Activated effector memory CD4-positive, alpha-beta T cell treated with anti-CD3 and anti-CD28 coated beads, Interleukin-2, amount 50 U/mL, for 16 hours (primary cell): ENCODE data around the gene TOP2A.
A peak's percentile ranks its signal among the peaks of the same experiment; 100 is the strongest.

ENCODE experiments used
- DNase-seq: peaks from one replicate; pipeline ENCODE4 v3.0.0-alpha.2; 2020

TOP2A gene

GRCh38 chr17:40453881-40454612, 36.4 kb upstream of the TOP2A start:
- no peak for DNase-seq

DNA sequence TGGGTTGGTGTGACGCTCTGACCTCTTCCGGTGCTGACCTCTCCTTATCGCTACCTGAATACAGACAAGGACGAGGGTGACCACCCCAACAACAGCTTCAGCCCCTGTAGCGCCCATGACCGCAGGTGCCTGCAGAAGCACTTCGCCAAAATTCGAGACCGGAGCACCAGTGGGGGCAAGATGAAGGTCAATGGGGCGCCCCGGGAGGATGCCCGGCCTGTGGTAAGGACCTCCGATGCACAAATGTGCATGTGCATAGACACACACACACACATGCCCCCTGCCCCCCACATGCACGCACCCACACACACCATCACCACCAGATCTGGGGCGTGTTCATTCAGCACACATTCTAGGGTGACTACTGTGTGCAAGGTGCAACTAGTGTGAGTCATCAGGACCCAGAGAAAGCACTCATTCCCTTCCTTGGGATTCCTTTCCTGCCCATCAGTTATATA, 35.3 kb upstream of the TOP2A start:
- no peak for DNase-seq

DNA sequence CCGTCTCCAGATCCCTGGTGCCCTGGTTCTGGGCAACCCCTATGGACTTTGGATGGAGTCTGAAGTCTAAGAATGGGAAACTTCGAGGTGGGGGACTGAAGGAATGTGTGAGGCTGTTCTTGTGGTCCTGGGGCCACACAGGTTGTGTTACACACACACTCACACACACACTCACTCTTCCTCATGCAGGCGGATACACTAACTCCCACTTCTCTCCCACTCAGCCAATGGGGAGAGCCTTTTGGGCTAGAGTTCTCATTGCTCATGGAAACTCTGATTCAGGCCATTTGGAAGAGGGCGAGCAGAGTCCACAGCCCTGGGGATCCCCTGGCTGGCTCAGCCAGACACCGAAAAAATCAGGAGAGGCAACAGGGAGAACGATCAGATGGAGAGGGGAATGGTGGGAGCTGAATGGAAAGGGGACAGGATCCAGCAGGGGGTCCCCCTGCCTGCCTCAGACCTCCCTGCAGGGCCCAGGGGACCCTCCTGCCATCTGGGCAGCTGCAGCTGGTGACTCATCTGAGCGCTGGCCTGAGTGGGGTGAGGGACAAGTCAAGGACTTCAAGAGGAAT, 34.6 kb upstream of the TOP2A start:
- no peak for DNase-seq

DNA sequence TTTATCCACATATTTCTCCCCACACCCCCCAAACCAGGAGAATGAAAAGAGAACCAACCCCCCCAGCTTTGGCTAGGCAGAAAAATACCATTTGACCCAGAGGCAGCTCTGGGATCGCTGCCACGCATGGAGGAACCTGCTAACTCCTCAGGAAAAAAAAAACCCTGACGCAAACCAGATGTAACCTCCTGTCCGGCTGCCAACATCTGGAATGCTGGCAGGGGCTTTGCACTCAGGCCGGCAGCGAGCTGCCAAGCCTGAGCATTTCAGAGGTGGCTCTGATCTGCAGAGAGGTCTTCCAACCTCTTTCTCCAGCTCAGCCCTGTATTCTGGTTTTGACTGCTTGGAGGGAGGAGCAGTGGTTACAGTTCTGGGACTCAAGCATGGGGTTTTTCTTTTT, 33.7 kb upstream of the TOP2A start:
- DNase-seq = no peak

DNA sequence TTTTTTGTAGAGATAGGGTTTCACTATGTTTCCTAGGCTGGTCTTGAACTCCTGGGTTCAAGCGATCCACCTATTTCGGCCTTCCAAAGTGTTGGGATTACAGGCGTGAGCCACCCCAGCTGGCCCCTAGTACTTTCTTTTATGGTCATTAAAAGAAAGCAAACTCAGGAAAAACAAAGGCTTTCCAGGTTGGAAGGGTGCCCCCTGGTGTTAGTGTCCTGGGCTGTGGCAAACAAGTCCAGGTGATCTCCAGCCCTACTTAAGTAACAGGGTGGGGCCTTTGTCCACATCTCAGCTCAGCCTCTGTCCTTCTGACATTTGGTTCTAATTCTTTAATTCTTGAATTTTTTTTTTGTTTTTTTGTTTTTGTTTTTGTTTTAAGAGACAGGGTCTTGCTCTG, 32.5 kb upstream of the TOP2A start:
- DNase-seq = peak; percentile 79

DNA sequence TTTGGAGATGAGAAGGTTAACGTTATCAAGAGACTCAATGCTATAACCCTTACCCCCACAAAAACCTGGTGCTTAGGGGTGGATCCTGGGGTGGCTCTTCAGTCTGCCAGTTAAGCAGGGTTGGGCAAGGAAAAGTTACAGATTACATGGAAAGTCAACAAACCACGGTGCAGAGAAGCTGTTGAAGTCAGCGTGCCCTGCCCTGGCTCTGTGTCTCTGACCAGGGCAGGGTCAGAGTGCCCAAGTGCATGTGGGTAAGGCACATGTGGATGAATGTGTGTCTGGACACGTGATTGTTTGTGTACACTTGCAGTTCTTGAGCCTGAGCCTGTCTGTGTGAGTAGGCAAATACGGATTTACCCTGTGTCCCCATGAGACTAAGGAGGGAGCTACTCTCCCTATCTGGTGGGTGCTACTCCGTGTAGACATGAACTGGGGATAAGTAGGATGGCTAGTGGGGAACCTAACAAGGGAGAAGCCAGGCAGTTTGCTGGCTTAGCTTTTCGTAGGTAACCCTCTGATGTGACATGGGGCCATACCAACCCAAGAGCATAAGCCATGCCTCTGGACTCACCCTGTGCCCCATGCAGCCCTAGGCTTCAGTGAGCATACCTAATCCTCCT, 31.1 kb upstream of the TOP2A start:
- DNase-seq = no peak

DNA sequence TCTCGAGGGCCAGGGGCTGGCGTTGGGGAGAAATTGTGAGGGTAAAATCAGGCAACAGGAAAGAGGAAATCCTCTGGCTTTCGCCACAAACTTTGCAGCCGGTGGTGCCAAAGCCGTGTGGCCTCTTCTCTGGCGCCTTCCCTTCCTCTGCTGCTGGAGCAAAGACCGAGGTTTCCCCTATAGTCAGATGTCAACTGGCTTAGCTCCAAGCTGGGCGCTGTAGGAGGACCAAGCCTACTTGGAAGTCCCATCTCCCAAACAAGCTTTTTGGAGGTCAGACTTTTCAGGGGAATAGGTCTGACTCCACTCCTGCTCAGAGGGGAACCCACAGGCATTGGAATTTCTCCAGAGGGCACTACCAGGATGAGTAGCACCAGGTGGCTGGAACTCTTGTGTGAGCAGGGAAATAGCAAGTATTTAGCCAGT, 30.5 kb upstream of the TOP2A start:
- DNase-seq = no peak

- no peak for DNase-seq
These were observed 30.1 kb upstream of the TOP2A start for GRCh38 chr17:40447806-40448205.

- no peak for DNase-seq
These were observed 29.5 kb upstream of the TOP2A start for GRCh38 chr17:40447148-40447644.

DNA sequence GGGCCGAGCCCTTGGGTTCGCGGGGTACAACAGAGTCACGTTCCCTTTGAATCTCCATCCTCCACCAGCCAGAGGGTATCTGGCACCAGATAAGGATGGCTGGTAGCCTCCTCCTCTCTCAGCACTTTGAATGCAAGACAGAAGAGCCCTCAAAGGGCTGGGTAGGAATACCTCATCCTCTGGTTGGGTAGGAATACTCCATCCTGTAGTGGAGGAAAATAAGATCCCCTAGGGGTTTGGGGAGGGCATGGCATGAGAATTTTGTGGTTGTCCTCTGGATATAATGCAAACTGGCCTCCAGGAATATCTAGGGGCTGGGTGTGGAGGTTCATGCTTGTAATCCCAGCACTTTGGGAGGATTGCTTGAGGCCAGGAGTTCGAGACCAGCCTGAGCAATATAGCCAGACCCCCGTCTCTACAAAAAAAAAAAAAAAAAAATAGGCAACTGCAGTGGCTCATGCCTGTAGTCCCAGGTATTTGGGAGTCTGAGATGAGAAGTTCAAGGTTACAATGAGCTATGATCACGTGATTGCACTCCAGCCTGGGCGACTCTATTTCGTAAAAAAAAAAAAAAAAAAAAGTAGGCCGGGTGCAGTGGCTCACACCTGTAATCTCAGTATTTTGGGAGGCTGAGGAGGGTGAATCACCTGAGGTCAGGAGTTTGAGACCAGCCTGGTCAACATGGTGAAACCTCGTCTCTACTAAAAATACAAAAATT, 28.2 kb upstream of the TOP2A start:
- DNase-seq = no peak

DNA sequence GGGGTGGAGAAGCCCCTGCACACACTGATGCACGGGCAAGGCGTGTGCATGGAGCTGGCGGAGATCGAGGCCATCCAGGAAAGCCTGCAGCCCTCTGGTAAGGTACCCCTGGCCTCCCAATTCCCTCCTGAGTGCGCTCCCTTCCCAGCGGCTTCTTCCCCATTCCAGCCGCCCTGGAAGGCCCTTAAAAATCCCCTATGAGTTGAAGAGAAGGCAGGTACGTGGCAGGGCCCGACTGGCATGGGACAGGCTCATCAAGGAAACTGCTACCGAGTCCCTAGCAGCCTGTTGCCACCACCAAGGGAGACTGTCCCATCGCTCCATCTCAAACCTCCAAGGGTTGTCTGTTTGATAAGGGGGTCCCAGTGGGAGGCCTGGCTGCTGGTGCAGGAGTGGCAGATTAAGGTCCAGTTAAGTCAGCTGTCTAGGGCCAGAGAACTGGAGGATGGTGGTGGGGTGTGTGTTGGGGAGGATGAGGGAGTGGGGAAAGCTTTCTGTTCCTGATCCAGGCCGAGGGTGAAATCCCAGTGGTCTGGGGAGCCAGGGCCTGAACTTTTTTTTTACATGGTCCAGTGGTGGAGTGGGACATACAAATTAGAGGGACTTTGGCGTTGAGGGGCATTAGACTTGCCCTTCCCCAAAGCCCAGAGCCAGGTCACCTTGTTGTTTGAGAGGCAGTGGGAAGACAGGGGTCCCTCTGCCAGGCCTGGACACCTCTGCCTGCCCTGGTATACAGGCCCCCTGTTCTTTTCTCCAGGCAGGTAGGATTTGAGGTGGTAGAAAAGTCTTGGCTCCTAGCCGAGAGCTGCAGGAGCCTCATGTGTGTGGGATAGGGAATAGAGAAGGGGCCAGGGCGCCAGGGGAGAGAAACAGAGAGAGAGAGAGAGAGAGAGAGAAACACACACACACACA, 26.5 kb upstream of the TOP2A start:
- no peak for DNase-seq

GRCh38 chr17:40443196-40443987, 25.7 kb upstream of the TOP2A start, which contains the start of gene IGFBP4:
IGFBP4 (plus strand) TSS chr17:40443450; CDS start chr17:40443736, 286 bp downstream.
- peak; percentile 87 for DNase-seq

- no peak for DNase-seq
These were observed 24.9 kb upstream of the TOP2A start for GRCh38 chr17:40442392-40443195.

GRCh38 chr17:40440166-40440565, 22.5 kb upstream of the TOP2A start:
- no peak for DNase-seq

GRCh38 chr17:40437095-40437732, 19.5 kb upstream of the TOP2A start:
- no peak for DNase-seq

DNA sequence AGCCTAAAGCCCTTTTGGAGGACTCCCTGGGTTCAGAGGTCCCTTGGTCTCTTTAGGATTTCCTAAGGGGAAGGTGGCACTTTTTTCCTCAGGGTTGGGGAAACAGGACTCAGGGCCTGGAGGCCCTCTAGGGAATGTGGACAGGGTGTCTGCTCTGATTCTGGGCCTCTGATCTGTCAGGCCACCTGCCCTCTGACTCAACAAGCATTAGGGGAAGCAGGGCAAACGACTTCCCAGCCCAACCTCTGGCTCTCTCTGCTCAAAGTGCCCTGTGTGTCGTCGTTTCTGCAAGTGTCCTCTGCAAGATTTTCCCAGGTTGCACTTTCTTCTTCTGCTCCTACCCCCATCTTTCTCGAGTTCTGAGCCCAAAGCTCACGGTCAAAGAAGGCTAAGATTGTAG, 18.9 kb upstream of the TOP2A start:
- no peak for DNase-seq

DNA sequence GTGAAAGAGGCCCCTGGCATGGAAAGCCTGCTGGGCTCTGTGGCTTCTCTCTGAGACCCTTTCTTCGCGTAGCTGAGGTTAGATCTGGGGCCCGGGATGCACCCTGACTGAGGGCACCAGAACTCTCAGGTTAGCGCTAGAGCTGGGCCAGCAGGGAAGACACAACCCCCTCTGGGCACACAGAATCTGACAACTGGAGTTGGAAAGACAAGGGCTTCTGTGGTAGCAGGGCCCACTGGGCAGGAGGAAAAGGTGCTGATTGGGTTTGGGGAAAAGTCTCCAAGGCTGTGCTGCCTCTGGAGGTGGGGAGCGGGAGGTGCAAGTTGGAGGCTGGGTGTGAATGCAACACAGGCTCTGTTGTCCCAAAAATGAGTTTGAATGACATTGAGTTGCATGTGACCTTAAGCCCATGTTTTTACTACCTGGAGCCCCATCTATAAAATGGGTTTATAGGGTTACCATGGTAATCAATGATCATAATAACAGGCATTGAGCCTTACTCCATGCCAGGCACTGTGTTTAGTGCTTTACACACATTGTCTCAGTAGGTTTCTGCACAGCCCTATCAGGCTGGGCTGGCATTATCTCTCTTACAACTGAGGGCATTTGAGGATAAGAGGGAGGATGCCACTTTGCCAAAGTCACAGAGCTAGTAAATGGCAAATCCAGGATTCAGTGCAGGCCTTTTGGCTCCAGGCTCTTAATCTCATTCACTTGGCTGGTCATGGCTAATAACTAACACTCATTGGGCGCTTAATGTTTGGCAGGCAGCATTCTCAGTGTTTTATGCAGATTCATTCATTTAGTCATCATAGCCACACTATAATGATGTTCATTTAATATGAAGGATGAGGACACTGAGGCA, 16.1 kb upstream of the TOP2A start:
- peak; percentile 64 for DNase-seq

- peak; percentile 12 for DNase-seq
These were observed 15.3 kb upstream of the TOP2A start for GRCh38 chr17:40432864-40433528.
